Measurements from ENCODE around the gene C10orf53. TPM values are rescaled to one million over a fixed set of nuclear protein-coding genes. Genes with fewer than 3 reads are reported as not detected.

C10orf53 gene
- total and polyA plus RNA-seq, 10 of the 15 experiments (the other 5 are each of a cell fraction or from before 2014, with no cell fraction given), result not detected

DNA sequence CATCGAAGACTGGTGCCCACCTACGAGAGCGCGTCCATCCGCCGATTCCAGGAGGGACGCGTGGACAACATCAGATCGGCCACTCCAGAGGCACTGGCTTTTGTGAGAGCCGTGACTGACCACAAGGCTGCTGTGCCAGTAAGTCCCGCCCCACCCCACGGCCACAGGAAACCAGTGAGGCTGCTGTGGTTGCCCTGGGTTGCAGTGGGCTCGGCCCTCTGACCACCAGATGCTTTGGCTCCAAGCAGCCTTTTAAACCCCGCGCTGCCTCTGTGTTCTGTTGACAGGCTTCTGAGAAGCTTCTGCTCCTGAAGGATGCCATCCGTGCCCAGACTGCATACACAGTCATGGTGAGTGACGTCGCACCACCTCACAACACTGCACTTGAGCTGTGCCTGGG lies 24.4 kb upstream of the C10orf53 start:
- TF ChIP-seq, protein P1, sequence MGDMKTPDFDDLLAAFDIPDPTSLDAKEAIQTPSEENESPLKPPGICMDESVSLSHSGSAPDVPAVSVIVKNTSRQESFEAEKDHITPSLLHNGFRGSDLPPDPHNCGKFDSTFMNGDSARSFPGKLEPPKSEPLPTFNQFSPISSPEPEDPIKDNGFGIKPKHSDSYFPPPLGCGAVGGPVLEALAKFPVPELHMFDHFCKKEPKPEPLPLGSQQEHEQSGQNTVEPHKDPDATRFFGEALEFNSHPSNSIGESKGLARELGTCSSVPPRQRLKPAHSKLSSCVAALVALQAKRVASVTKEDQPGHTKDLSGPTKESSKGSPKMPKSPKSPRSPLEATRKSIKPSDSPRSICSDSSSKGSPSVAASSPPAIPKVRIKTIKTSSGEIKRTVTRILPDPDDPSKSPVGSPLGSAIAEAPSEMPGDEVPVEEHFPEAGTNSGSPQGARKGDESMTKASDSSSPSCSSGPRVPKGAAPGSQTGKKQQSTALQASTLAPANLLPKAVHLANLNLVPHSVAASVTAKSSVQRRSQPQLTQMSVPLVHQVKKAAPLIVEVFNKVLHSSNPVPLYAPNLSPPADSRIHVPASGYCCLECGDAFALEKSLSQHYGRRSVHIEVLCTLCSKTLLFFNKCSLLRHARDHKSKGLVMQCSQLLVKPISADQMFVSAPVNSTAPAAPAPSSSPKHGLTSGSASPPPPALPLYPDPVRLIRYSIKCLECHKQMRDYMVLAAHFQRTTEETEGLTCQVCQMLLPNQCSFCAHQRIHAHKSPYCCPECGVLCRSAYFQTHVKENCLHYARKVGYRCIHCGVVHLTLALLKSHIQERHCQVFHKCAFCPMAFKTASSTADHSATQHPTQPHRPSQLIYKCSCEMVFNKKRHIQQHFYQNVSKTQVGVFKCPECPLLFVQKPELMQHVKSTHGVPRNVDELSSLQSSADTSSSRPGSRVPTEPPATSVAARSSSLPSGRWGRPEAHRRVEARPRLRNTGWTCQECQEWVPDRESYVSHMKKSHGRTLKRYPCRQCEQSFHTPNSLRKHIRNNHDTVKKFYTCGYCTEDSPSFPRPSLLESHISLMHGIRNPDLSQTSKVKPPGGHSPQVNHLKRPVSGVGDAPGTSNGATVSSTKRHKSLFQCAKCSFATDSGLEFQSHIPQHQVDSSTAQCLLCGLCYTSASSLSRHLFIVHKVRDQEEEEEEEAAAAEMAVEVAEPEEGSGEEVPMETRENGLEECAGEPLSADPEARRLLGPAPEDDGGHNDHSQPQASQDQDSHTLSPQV (IDR thresholded peaks at IDR 0.05), result no peak
- TF ChIP-seq CREM (IDR thresholded peaks at IDR 0.05; ENCODE audit: low read depth), result no peak
- no peak for TF ChIP-seq TAF1 (IDR thresholded peaks at IDR 0.05; ENCODE audit: borderline replicate concordance, low read depth, low read length)
- no peak for TF ChIP-seq ESRRA (IDR thresholded peaks at IDR 0.05; ENCODE audit: low read length)
- TF ChIP-seq POLR2AphosphoS2 (IDR thresholded peaks at IDR 0.05; ENCODE audit: low read depth, low read length), result no peak
- Histone ChIP-seq H3K4me1 (ENCODE audit: control insufficient read depth, insufficient read depth, low read length) (no peaks in the 10 kb centered on the region), H3K9ac (ENCODE audit: control insufficient read depth, insufficient read depth, low read length) (no peak overlapping the region), H3K36me3 (ENCODE audit: control insufficient read depth in 2 of 2, insufficient read depth in 2 of 2, low read length in 1 of 2) (no peaks in the 10 kb centered on the region), H2AFZ (ENCODE audit: control insufficient read depth, low read depth, low read length) (no peak overlapping the region), H3K27me3 (replicated peaks in 1 of 2; ENCODE audit: control insufficient read depth in 2 of 2, insufficient read depth in 2 of 2, low read length in 1 of 2) (no peaks in the 10 kb centered on the region), H3K4me2 (ENCODE audit: control insufficient read depth, insufficient read depth) (no peak overlapping the region), H3K27ac (ENCODE audit: control insufficient read depth, insufficient read depth) (no peak overlapping the region), H3K79me2 (ENCODE audit: control insufficient read depth, insufficient read depth, low read length) (no peaks in the 10 kb centered on the region), H3K9me3 (replicated peaks; ENCODE audit: control insufficient read depth, insufficient read depth, low read length) (no peaks in the 10 kb centered on the region; the same call in 2 of the 3 replicates), H3K4me3 (no peak overlapping the region), H4K20me1 (ENCODE audit: control insufficient read depth, insufficient read depth) (no peaks in the 10 kb centered on the region)
- ChIA-PET RAD21 (ENCODE audit: unreplicated experiment) (no interaction called here), CTCF (no interaction called here), POLR2A (no interaction called here), SMC1A (ENCODE audit: uncharacterized antibody, unreplicated experiment) (no interaction called here)
- in situ Hi-C loops (cut with MboI), result no loop called here
- intact Hi-C loops (cut with micrococcal nuclease; ENCODE audit: unreplicated experiment), result no loop called here
- ATAC-seq (no peak), FAIRE-seq (no peak), DNase-seq (ENCODE audit: low read depth, low spot score) (no peak)
- 39% methylated on average over 18 of the region's 18 CpGs for WGBS (ENCODE audit: insufficient coverage, insufficient replicate concordance, low lambda C conversion rate, missing lambda C conversion rate)
- no TSS peak for BruUV-seq (replicated peaks)

Measured in GM12878 (cell line).